Measurements from ENCODE around the gene CHKA. TPM values are rescaled to one million over a fixed set of nuclear protein-coding genes. Genes with fewer than 3 reads are reported as not detected.
A peak's percentile ranks its signal among the peaks of the same experiment; 100 is the strongest.

The CHKA gene
- total and polyA plus RNA-seq, 2 of the 4 experiments (the other 2 are of a cell fraction), result 4.5 to 8.4 TPM

DNA sequence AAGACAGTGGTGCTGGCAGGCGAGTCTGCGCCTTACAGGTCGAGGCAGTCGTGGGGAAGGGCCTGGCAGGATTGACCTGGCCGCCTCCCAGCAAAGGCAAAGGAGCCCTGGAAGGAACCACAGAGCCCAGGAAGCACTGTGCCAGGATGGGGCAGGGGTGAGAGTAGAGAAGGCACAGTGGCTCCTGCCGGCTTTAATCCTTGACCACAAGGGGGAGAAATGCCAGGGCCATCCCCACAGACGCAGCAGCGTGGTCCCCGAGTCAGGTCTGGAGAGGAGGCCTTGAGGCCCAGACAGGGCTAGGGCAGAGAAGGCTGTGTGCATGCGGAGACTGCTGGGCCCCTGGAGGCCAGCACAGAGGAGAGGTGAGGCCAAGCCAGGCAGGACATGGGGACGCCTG, 100.6 kb downstream of the CHKA start:
- H4K5ac ChIP-seq (ENCODE audit: low read depth, low read length), result 0 out of 2 replicates have a peak overlapping the region, but pooled peaks have one; percentile 4
- H3K36me3 ChIP-seq (ENCODE audit: control insufficient read depth, insufficient read depth, low read length), result peaks cover 22% of the 10 kb centered on the region; the same call in 1 of the 2 replicates
- peak overlapping the region; percentile 87 for H2AK9ac ChIP-seq (replicated peaks; ENCODE audit: low read depth, low read length, poor library complexity)
- no peak overlapping the region for H2BK20ac ChIP-seq (ENCODE audit: low read depth, low read length)
- no peaks in the 10 kb centered on the region; the same call in 1 of the 2 replicates for H3K9me1 ChIP-seq (ENCODE audit: insufficient read depth, low read length)
- peak overlapping the region; percentile 49; the same call in 1 of the 2 replicates for H4K91ac ChIP-seq (ENCODE audit: insufficient read depth, low read depth, low read length)
- no peak overlapping the region for H3K14ac ChIP-seq (replicated peaks; ENCODE audit: low read depth, low read length)
- intact Hi-C loops (cut with micrococcal nuclease), result no loop called here
- CTCF ChIA-PET, result no interaction called here
- in situ Hi-C loops (cut with MboI; ENCODE audit: low sequenced_read_pairs), result no loop called here
- no peak overlapping the region for H3K18ac ChIP-seq (ENCODE audit: low read depth, low read length)
- POLR2A ChIA-PET (ENCODE audit: unreplicated experiment), result no interaction called here
- no peak overlapping the region for H2BK15ac ChIP-seq (ENCODE audit: low read depth, low read length)
- no peaks in the 10 kb centered on the region for H4K20me1 ChIP-seq (ENCODE audit: insufficient read depth, low read length)
- peak overlapping the region; percentile 64 for H2AFZ ChIP-seq (replicated peaks; ENCODE audit: low read length, poor library complexity)
- no peak overlapping the region for H3K23ac ChIP-seq (ENCODE audit: low read depth, low read length)
- no peak overlapping the region for H3K4me2 ChIP-seq (ENCODE audit: low read depth, low read length)
- no peak overlapping the region for H4K8ac ChIP-seq (ENCODE audit: low read depth in 2 of 2, low read length in 2 of 2)
- DNase-seq (peak; percentile 35), ATAC-seq (ENCODE audit: low read depth) (peak; percentile 74)
- no peaks in the 10 kb centered on the region for H3K27me3 ChIP-seq (ENCODE audit: control insufficient read depth, insufficient read depth, low read length)
- H3K79me1 ChIP-seq (ENCODE audit: low read depth in 1 of 2, low read length in 2 of 2), result 0 out of 4 replicates have a peak, but pooled peaks cover 0 to under 1% of the 10 kb centered on the region in 2 experiments
- peak overlapping the region; percentile 10; the same call in 1 of the 2 replicates for H2AK5ac ChIP-seq (ENCODE audit: low read depth, low read length)
- no peak overlapping the region for H3K56ac ChIP-seq (ENCODE audit: extremely low read depth, insufficient read depth, low read length)
- dilution Hi-C loops (cut with HindIII; ENCODE audit: low sequenced_read_pairs, unreplicated experiment), result no loop called here
- H3K9me3 ChIP-seq (ENCODE audit: control insufficient read depth, insufficient read depth, low read length), result no peaks in the 10 kb centered on the region
- BruUV-seq (replicated peaks), result no TSS peak
- H3K9ac ChIP-seq (ENCODE audit: low read depth, low read length), result no peak overlapping the region
- H3K27ac ChIP-seq (ENCODE audit: insufficient read depth, low read length), result no peak overlapping the region
- 44% methylated on average over 6 of the region's 11 CpGs; no CpG with 5 or more reads in 1 of the 2 experiments for WGBS, 2 experiments (ENCODE audit: extremely low coverage in 2 of 2, insufficient read length in 1 of 2)
- no peak overlapping the region for H2BK5ac ChIP-seq (ENCODE audit: low read depth, low read length, poor library complexity, severe bottlenecking)
- TF ChIP-seq SMC3 (IDR thresholded peaks at IDR 0.05; ENCODE audit: low read depth, low read length) (peak; percentile 47), MXI1 (IDR thresholded peaks at IDR 0.05; ENCODE audit: borderline replicate concordance, low read depth, low read length) (no peak), RAD21 (IDR thresholded peaks at IDR 0.05; ENCODE audit: low read length) (peak; percentile 51), POLR2A (IDR thresholded peaks at IDR 0.05; ENCODE audit: low read depth, low read length) (no peak), CEBPB (IDR thresholded peaks at IDR 0.05; ENCODE audit: low read depth, low read length) (no peak), NFE2L2 (IDR thresholded peaks at IDR 0.05; ENCODE audit: low read depth, low read length) (no peak), FOS (IDR thresholded peaks at IDR 0.05; ENCODE audit: low read depth, low read length) (no peak), RFX5 (IDR thresholded peaks at IDR 0.05; ENCODE audit: low read depth, low read length) (no peak), BHLHE40 (IDR thresholded peaks at IDR 0.05; ENCODE audit: low read depth, low read length) (no peak), RCOR1 (IDR thresholded peaks at IDR 0.05; ENCODE audit: insufficient replicate concordance, low read length) (no peak), MAFK (IDR thresholded peaks at IDR 0.05; ENCODE audit: low read depth, low read length) (no peak), MAZ (IDR thresholded peaks at IDR 0.05; ENCODE audit: borderline replicate concordance, low read depth, low read length) (no peak), CHD1 (IDR thresholded peaks at IDR 0.05; ENCODE audit: low read depth, low read length) (no peak)
- TF ChIP-seq, protein P1, sequence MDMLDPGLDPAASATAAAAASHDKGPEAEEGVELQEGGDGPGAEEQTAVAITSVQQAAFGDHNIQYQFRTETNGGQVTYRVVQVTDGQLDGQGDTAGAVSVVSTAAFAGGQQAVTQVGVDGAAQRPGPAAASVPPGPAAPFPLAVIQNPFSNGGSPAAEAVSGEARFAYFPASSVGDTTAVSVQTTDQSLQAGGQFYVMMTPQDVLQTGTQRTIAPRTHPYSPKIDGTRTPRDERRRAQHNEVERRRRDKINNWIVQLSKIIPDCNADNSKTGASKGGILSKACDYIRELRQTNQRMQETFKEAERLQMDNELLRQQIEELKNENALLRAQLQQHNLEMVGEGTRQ (IDR thresholded peaks at IDR 0.05; ENCODE audit: low read depth, low read length), result no peak
- TF ChIP-seq, protein P2, sequence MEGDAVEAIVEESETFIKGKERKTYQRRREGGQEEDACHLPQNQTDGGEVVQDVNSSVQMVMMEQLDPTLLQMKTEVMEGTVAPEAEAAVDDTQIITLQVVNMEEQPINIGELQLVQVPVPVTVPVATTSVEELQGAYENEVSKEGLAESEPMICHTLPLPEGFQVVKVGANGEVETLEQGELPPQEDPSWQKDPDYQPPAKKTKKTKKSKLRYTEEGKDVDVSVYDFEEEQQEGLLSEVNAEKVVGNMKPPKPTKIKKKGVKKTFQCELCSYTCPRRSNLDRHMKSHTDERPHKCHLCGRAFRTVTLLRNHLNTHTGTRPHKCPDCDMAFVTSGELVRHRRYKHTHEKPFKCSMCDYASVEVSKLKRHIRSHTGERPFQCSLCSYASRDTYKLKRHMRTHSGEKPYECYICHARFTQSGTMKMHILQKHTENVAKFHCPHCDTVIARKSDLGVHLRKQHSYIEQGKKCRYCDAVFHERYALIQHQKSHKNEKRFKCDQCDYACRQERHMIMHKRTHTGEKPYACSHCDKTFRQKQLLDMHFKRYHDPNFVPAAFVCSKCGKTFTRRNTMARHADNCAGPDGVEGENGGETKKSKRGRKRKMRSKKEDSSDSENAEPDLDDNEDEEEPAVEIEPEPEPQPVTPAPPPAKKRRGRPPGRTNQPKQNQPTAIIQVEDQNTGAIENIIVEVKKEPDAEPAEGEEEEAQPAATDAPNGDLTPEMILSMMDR (conservative IDR thresholded peaks at IDR 0.05; ENCODE audit: low read depth, low read length), result peak; percentile 48
- TF ChIP-seq, protein P3, sequence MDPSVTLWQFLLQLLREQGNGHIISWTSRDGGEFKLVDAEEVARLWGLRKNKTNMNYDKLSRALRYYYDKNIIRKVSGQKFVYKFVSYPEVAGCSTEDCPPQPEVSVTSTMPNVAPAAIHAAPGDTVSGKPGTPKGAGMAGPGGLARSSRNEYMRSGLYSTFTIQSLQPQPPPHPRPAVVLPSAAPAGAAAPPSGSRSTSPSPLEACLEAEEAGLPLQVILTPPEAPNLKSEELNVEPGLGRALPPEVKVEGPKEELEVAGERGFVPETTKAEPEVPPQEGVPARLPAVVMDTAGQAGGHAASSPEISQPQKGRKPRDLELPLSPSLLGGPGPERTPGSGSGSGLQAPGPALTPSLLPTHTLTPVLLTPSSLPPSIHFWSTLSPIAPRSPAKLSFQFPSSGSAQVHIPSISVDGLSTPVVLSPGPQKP (IDR thresholded peaks at IDR 0.05; ENCODE audit: borderline replicate concordance, low read depth, low read length), result no peak
- peaks cover 6% of the 10 kb centered on the region; the same call in 1 of the 2 replicates for H3K4me1 ChIP-seq (ENCODE audit: control insufficient read depth, insufficient read depth, low read length)
- peak overlapping the region; percentile 66 for H3K4ac ChIP-seq (ENCODE audit: low read depth, low read length)
- no peak overlapping the region for H3K4me3 ChIP-seq (ENCODE audit: insufficient read depth, low read depth, low read length)
- no peak overlapping the region for H2BK120ac ChIP-seq (ENCODE audit: low read depth, low read length)

Measured in IMR-90 (cell line).